EL (cell line): ENCODE data around the gene ZNF471.

Experiments
- DNase-seq: peaks from one replicate; pipeline ENCODE4 v3.0.0-alpha.2; 2016

ZNF471 gene

DNA sequence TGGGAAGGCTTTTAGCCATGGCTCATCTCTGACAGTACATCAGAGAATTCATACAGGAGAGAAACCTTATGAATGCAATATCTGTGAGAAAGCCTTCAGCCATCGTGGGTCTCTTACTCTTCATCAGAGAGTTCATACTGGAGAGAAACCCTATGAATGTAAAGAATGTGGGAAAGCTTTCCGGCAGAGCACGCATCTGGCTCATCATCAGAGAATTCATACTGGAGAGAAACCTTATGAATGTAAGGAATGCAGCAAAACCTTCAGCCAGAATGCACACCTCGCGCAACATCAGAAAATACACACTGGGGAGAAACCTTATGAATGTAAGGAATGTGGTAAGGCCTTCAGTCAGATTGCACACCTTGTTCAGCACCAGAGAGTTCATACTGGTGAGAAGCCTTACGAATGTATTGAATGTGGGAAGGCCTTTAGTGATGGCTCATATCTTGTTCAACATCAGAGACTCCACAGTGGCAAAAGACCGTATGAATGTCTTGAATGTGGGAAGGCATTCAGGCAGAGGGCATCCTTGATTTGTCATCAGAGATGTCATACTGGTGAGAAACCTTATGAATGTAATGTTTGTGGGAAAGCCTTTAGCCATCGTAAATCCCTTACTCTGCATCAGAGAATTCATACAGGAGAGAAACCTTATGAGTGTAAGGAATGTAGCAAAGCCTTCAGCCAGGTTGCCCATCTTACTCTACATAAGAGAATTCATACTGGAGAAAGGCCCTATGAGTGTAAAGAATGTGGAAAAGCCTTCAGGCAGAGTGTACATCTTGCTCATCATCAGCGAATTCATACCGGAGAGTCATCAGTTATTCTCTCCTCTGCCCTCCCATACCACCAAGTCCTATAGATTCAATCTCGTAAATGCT is 70.3 kb downstream of the ZNF471 start:
- DNase-seq, result no peak
